Naive thymus-derived CD4-positive, alpha-beta T cell (primary cell): ENCODE measurements around the gene DMPK. TPM values are rescaled to one million over a fixed set of nuclear protein-coding genes. Genes with fewer than 3 reads are reported as not detected.
A peak's percentile ranks its signal among the peaks of the same experiment; 100 is the strongest.

Experiments
- ATAC-seq: fragments of 150-1000 bp; cut with Tn5 transposase; 2 replicates; pipeline ENCODE4 v1.10.0; 2021; ENCODE audit warnings: mild to moderate bottlenecking, moderate library complexity
- CTCF ChIA-PET: fragments of 350-600 bp; sonication (Branson Sonifier 250); formaldehyde crosslinking; loops from one replicate; lab custom pipeline; 2021; ENCODE audit warnings: antibody characterized with exemption; lab: Charles Lee
- POLR2A ChIA-PET: fragments of 350-600 bp; sonication (Branson Sonifier 250); formaldehyde crosslinking; loops from one replicate; lab custom pipeline; 2021; ENCODE audit warnings: antibody characterized with exemption, inconsistent platforms; lab: Charles Lee
- DNase-seq, 9 donors: peaks; one replicate each; pipeline versions ENCODE4 v3.0.0 to v3.0.0-alpha.2; 2020 to 2022; ENCODE audit warnings: mixed read lengths in 1 of 9
- H3K27ac ChIP-seq: one replicate; pipeline ENCODE4 v1.7.0; 2013; ENCODE audit warnings: mild to moderate bottlenecking, low read depth, low read length, moderate library complexity
- H3K27me3 ChIP-seq, 2 donors: one replicate each; pipeline ENCODE4 v1.7.0; 2013; ENCODE audit warnings: low read length in 2 of 2, mild to moderate bottlenecking in 2 of 2, moderate library complexity in 2 of 2; ENCODE audit not compliant: control insufficient read depth in 2 of 2, insufficient read depth in 2 of 2
- H3K36me3 ChIP-seq, 3 experiments: 1 replicate in 2 of 3; 2 replicates in 1 of 3; pipeline ENCODE4 v1.7.0; 2013; ENCODE audit warnings: low read length in 3 of 3, mild to moderate bottlenecking in 3 of 3, moderate library complexity in 1 of 3; ENCODE audit not compliant: insufficient read depth in 3 of 3, control insufficient read depth in 2 of 3
- H3K4me1 ChIP-seq, 2 donors: one replicate each; pipeline ENCODE4 v1.7.0; 2013; ENCODE audit warnings: low read length in 2 of 2, mild to moderate bottlenecking in 2 of 2, moderate library complexity in 1 of 2; ENCODE audit not compliant: control insufficient read depth in 2 of 2, insufficient read depth in 2 of 2
- H3K4me3 ChIP-seq: 2 replicates; pipeline ENCODE4 v1.7.0; 2013; ENCODE audit warnings: mild to moderate bottlenecking, low read length
- H3K9me3 ChIP-seq, 3 experiments: 1 replicate in 2 of 3; 2 replicates in 1 of 3; pipeline ENCODE4 v1.7.0; 2013; ENCODE audit warnings: low read length in 3 of 3; ENCODE audit not compliant: control insufficient read depth in 2 of 3
- H3K27ac Mint-ChIP-seq, 9 donors: one replicate each; pipeline ENCODE4 v1.8.0; 2020 to 2022; ENCODE audit warnings: mixed read lengths in 9 of 9, mild to moderate bottlenecking in 8 of 9, moderate library complexity in 5 of 9, inconsistent platforms in 2 of 9
- H3K27me3 Mint-ChIP-seq, 5 donors: one replicate each; pipeline ENCODE4 v1.8.0; 2021 to 2022; ENCODE audit warnings: mixed read lengths in 5 of 5, mild to moderate bottlenecking in 1 of 5
- H3K36me3 Mint-ChIP-seq, 5 donors: one replicate each; pipeline ENCODE4 v1.8.0; 2020 to 2022; ENCODE audit warnings: mixed read lengths in 5 of 5, mild to moderate bottlenecking in 3 of 5, inconsistent platforms in 1 of 5
- H3K4me1 Mint-ChIP-seq, 7 donors: one replicate each; pipeline ENCODE4 v1.8.0; 2020 to 2022; ENCODE audit warnings: mixed read lengths in 7 of 7, mild to moderate bottlenecking in 3 of 7, inconsistent platforms in 1 of 7
- H3K4me3 Mint-ChIP-seq, 10 donors: one replicate each; pipeline ENCODE4 v1.8.0; 2020 to 2022; ENCODE audit warnings: mild to moderate bottlenecking in 10 of 10, mixed read lengths in 10 of 10, moderate library complexity in 6 of 10, inconsistent platforms in 2 of 10
- H3K9me3 Mint-ChIP-seq, 11 donors: one replicate each; pipeline ENCODE4 v1.8.0; 2020 to 2022; ENCODE audit warnings: mixed read lengths in 11 of 11, mild to moderate bottlenecking in 4 of 11, inconsistent platforms in 1 of 11, moderate library complexity in 1 of 11
- intact Hi-C, 2 donors: fragments of 100-400 bp; cut with micrococcal nuclease; formaldehyde crosslinking; loops; one replicate each; pipeline ENCODE4 v1.15.1; 2023
- polyA plus RNA-seq, 2 donors: library from polyadenylated mRNA; unstranded; fragments of 300-500 nt; fragmentation: Illumina TruSeq; gene quantifications; one replicate each; pipeline ENCODE4 v1.2.3, GENCODE V29; 2021
- total RNA-seq, 6 experiments: library from RNA in 5 of 6; stranded (reverse) in 5 of 6; gene quantifications; 1 replicate in 5 of 6; 2 replicates in 1 of 6; pipeline ENCODE4 v1.2.3 and lab custom pipeline; 2021 to 2026

Gene DMPK
- total and polyA plus RNA-seq, 7 experiments from 2014 or later = 0.20 to 33.9 (median 22.9) TPM

DNA sequence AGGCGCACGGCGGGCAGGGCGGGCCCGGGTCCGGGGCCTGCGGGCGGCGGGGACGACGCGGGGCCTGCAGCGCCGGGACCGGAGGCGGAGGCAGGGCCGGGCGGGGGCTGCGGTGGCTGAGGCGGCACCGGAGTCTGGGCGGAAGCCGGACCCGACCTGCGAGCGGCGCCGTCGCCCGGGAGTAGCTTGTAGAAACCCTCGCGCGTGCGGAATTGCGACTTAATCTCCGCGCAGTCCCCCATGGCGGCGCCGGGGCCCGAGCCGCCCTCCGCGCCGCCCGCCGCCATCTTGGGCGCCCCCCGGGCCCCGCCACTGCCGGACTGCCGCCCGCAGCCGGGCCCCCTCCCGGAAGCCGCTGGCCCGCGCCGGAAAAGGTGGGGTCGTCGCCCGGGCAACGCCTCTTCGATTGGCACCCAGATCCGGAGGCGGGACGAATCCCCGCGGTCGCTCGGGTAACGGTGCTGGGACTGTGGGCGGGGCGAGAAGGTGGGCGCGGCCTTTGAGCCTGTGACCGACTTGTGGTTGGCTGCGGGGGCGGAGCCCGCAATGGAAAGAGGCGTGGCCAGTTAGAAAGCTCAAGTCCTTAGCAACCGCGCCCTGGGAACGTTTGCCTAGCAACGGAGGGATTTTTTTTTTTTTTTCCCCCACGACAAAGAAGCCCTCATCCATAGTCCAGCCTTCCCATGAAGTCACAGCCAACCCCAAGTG, 10.3 kb upstream of the DMPK start, which contains the start of gene DMWD:
Gene DMWD (minus strand): TSS at position 376 of the 708 bp plus-strand sequence. CDS start 89 bp downstream, at position 287.
- ChIA-PET POLR2A (interaction anchor here (1.0 to 1.9 kb wide), 4 partner anchors 10 to 76 kb away, joined by 3 to 7 read pairs (median 6); partner anchors contain the start of genes DMPK and SIX5), CTCF (interaction anchor here (0.7 to 1.6 kb wide), 2 partner anchors 23 to 1193 kb away, joined by 3 to 4 read pairs; partner anchors contain the start of gene SIX5)
- H3K4me1 Mint-ChIP-seq = peaks cover 31 to 44% (median 41%) of the 10 kb centered on the region in 7 donors
- H3K36me3 ChIP-seq = peaks cover 0 to 16% (median 10%) of the 10 kb centered on the region in 3 experiments
- ATAC-seq = peak; percentile 98
- H3K9me3 ChIP-seq = no peaks in the 10 kb centered on the region
- peak within 1 kb of the TSS; percentile 45 to 93 (median 85) for H3K27ac Mint-ChIP-seq
- H3K4me3 ChIP-seq = peak within 1 kb of the TSS; percentile 61
- peaks cover 0 to 8% of the 10 kb centered on the region in 2 donors for H3K27me3 ChIP-seq
- peaks cover 0 to 2% (median 0%) of the 10 kb centered on the region in 11 donors for H3K9me3 Mint-ChIP-seq
- H3K27ac ChIP-seq = peak within 1 kb of the TSS; percentile 15
- peaks cover 8 to 22% (median 17%) of the 10 kb centered on the region in 5 donors for H3K36me3 Mint-ChIP-seq
- H3K4me1 ChIP-seq = peaks cover 25 to 28% of the 10 kb centered on the region in 2 donors
- intact Hi-C loops = loop anchor here (1.0 to 10.0 kb wide), 11 partner anchors 13 to 203 kb away; partner anchors contain the start of genes CCDC61 (in 2 of the 2), IRF2BP1 (in 2 of the 2), QPCTL (in 2 of the 2) and SYMPK (in 2 of the 2)
- H3K27me3 Mint-ChIP-seq = peaks cover 6 to 76% (median 37%) of the 10 kb centered on the region in 5 donors
- peak within 1 kb of the TSS; percentile 84 to 93 (median 88) for H3K4me3 Mint-ChIP-seq
- DNase-seq = peak; percentile 95 to 99 (median 98)

DNA sequence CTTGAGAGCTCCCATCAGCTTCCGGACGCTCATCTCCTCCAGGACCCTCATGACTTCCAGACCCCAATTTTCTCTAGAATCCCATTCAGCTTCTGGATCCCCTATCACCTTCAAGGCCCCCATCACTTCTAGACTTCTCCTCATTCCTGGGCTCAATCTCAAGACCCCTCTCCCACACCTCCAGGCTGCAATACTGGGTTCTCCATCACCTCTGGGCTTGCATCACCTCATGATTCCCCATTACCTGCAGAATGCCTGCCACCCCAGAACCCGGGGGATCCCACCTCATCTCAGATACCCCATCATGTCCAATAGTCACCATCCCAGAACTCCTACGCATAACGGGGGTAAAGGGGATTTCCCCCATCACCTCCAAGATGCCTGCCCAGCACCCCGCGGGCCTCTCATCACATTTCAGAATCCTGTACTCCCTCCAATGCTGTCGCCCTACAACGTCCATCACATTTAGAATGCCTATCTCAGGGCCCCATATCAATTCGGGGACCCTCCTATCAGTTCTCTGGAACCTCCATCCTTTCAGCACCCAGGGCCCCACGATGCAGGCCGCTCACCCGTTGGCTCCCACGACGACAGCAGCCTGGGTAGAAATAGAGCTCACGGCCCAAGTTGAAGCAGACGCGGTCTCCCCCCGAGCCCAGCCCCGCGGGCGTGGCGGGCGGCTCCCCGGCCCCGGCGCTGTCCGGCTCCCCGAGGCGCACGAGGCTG, 9.6 kb upstream of the DMPK start:
- Mint-ChIP-seq H3K4me1 (peaks cover 31 to 44% (median 41%) of the 10 kb centered on the region in 7 donors), H3K27me3 (peaks cover 5 to 76% (median 38%) of the 10 kb centered on the region in 5 donors), H3K36me3 (peaks cover 8 to 29% (median 21%) of the 10 kb centered on the region in 5 donors), H3K9me3 (peaks cover 0 to 2% (median 0%) of the 10 kb centered on the region in 11 donors), H3K4me3 (peak overlapping the region; percentile 81 to 93 (median 86)), H3K27ac (peak overlapping the region; percentile 39 to 86 (median 79))
- peaks cover 0 to 8% of the 10 kb centered on the region in 2 donors for H3K27me3 ChIP-seq
- peak overlapping the region; percentile 61 for H3K4me3 ChIP-seq
- CTCF ChIA-PET = interaction anchor here (1.6 kb wide), 1 partner anchor 23 kb away, joined by 4 read pairs; the partner anchor contains the start of gene SIX5
- intact Hi-C loops = loop anchor here (1.0 to 10.0 kb wide), 11 partner anchors 13 to 203 kb away; partner anchors contain the start of genes CCDC61 (in 2 of the 2), IRF2BP1 (in 2 of the 2), QPCTL (in 2 of the 2) and SYMPK (in 2 of the 2)
- DNase-seq (peak in 1 of 9 donors; percentile 42), ATAC-seq (no peak)
- H3K36me3 ChIP-seq = peaks cover 0 to 16% (median 10%) of the 10 kb centered on the region in 3 experiments
- peaks cover 25 to 28% of the 10 kb centered on the region in 2 donors for H3K4me1 ChIP-seq
- no peaks in the 10 kb centered on the region for H3K9me3 ChIP-seq
- H3K27ac ChIP-seq = no peak overlapping the region
- POLR2A ChIA-PET = interaction anchor here (1.1 to 1.9 kb wide), 5 partner anchors 9 to 75 kb away, joined by 4 to 7 read pairs (median 5); partner anchors contain the start of genes DMPK and SIX5

GRCh38 chr19:45790942-45791341, 8.7 kb upstream of the DMPK start:
- Histone ChIP-seq H3K9me3 (no peaks in the 10 kb centered on the region), H3K4me3 (peak overlapping the region; percentile 61), H3K36me3 (peaks cover 5 to 21% (median 10%) of the 10 kb centered on the region in 3 experiments), H3K27me3 (peaks cover 0 to 8% of the 10 kb centered on the region in 2 donors), H3K27ac (no peak overlapping the region), H3K4me1 (peaks cover 25 to 28% of the 10 kb centered on the region in 2 donors)
- Mint-ChIP-seq H3K36me3 (peaks cover 8 to 37% (median 23%) of the 10 kb centered on the region in 5 donors), H3K27ac (peak overlapping the region in 7 of 9 donors; percentile 6 to 86 (median 40)), H3K4me1 (peaks cover 31 to 44% (median 41%) of the 10 kb centered on the region in 7 donors), H3K27me3 (peaks cover 5 to 72% (median 30%) of the 10 kb centered on the region in 5 donors), H3K4me3 (peak overlapping the region; percentile 81 to 93 (median 86)), H3K9me3 (peaks cover 0 to 2% (median 0%) of the 10 kb centered on the region in 11 donors)
- DNase-seq = peak in 7 of 9 donors; percentile 45 to 62 (median 51)
- intact Hi-C loops = loop anchor here in 1 of 2 donors (10.0 kb wide), 1 partner anchor 204 kb away; the partner anchor contains the start of gene CCDC61
- CTCF ChIA-PET = no interaction called here
- POLR2A ChIA-PET = interaction anchor here (1.1 to 1.9 kb wide), 6 partner anchors 8 to 74 kb away, joined by 4 to 7 read pairs (median 4); partner anchors contain the start of genes DMPK and SIX5
- peak; percentile 49 for ATAC-seq

GRCh38 chr19:45789035-45789786, 6.9 kb upstream of the DMPK start:
- POLR2A ChIA-PET = interaction anchor here (0.6 to 0.8 kb wide), 2 partner anchors 10 to 62 kb away, joined by 3 read pairs; no protein-coding TSS in a partner anchor
- Histone ChIP-seq H3K9me3 (no peaks in the 10 kb centered on the region), H3K36me3 (peaks cover 5 to 28% (median 10%) of the 10 kb centered on the region in 3 experiments), H3K4me3 (no peak overlapping the region), H3K4me1 (peaks cover 25 to 28% of the 10 kb centered on the region in 2 donors), H3K27me3 (no peaks in the 10 kb centered on the region), H3K27ac (no peak overlapping the region)
- no peak for DNase-seq
- Mint-ChIP-seq H3K9me3 (peaks cover 0 to 2% (median 0%) of the 10 kb centered on the region in 11 donors), H3K27ac (peak overlapping the region in 1 of 9 donors; percentile 36), H3K36me3 (peaks cover 8 to 37% (median 23%) of the 10 kb centered on the region in 5 donors), H3K27me3 (peaks cover 0 to 56% (median 19%) of the 10 kb centered on the region in 5 donors), H3K4me3 (peak overlapping the region in 1 of 10 donors; percentile 14), H3K4me1 (peaks cover 31 to 39% (median 35%) of the 10 kb centered on the region in 7 donors)
- intact Hi-C loops = no loop called here
- CTCF ChIA-PET = interaction anchor here (0.6 to 1.4 kb wide), 3 partner anchors 10 to 220 kb away, joined by 3 to 4 read pairs (median 3); no protein-coding TSS in a partner anchor
- no peak for ATAC-seq

GRCh38 chr19:45786533-45786894, 4.2 kb upstream of the DMPK start:
- H3K36me3 Mint-ChIP-seq = peaks cover 8 to 34% (median 24%) of the 10 kb centered on the region in 5 donors
- ChIA-PET POLR2A (no interaction called here), CTCF (interaction anchor here (0.6 kb wide), 1 partner anchor 17 kb away, joined by 3 read pairs; the partner anchor contains the start of gene SIX5)
- no peak overlapping the region for H3K4me3 ChIP-seq
- peak overlapping the region in 1 of 10 donors; percentile 34 for H3K4me3 Mint-ChIP-seq
- H3K27ac ChIP-seq = no peak overlapping the region
- H3K4me1 Mint-ChIP-seq = peaks cover 12 to 23% (median 16%) of the 10 kb centered on the region in 7 donors
- H3K9me3 Mint-ChIP-seq = peaks cover 0 to 2% (median 0%) of the 10 kb centered on the region in 11 donors
- no peaks in the 10 kb centered on the region for H3K9me3 ChIP-seq
- H3K36me3 ChIP-seq = peaks cover 5 to 28% (median 10%) of the 10 kb centered on the region in 3 experiments
- H3K27me3 ChIP-seq = no peaks in the 10 kb centered on the region
- intact Hi-C loops = no loop called here
- peaks cover 0 to 41% (median 15%) of the 10 kb centered on the region in 5 donors for H3K27me3 Mint-ChIP-seq
- peaks cover 10 to 12% of the 10 kb centered on the region in 2 donors for H3K4me1 ChIP-seq
- H3K27ac Mint-ChIP-seq = no peak overlapping the region
- ATAC-seq (no peak), DNase-seq (no peak)
